Endothelial cell of hepatic sinusoid (primary cell): ENCODE data around the gene TLR6.

Experiments used
- in situ Hi-C: cut with HindIII; loops from 2 replicates; pipeline ENCODE4 v1.10.0; 2017; ENCODE audit warnings: low sequenced_read_pairs

The TLR6 gene

GRCh38 chr4:38869511-38869910 is 12.9 kb upstream of the TLR6 start:
- in situ Hi-C loops, result loop anchor here (5.0 kb wide), 1 partner anchor 87 kb away; the partner anchor contains the start of gene TLR10

DNA sequence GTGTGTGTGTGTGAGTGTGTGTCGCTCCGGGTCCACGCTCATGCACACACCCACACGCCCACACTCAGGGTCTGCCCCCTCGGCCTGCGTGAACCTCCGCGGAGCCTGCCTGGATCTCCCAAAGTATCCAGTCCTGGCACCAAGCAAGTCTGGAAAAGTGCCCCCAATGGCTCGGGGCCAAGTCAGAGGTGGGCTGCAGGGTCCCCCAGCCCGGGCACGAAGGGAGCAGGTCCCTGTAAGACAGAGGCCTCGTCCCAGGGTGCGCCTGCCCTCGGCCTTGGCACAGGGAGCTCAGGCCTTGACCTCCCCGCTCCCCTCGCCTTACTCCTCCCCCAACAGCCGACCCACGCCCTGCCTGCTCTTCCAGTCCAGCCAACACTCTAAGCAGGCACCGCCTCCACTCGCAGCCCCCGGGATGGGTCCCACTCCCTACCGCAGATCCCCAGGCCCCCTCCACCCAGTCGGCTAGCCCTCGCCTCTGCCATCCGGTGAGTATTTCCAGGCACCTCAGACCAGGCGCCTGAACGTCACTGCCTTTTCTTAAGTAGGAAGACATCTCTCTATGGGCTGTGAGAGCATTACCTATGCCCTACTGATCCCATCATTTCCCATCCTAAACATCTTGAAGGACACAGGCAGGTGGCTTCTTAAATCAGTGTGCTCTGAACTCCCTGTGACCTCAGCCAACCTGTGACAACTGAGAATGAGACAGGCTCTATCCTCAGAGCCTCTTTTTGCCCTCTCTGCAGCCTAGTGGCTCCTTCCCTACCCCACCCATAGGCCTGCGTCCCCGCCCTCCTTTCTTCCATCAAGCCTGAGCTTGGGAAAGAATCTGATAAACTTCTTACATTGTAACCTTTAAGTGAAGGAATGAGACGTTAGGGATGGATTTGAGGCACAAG is 11.7 kb upstream of the TLR6 start:
- in situ Hi-C loops, result loop anchor here (5.0 kb wide), 1 partner anchor 86 kb away; the partner anchor contains the start of gene TLR10

GRCh38 chr4:38867478-38868058 is 11.0 kb upstream of the TLR6 start, which contains the start of gene FAM114A1:
Gene FAM114A1, plus strand, starts transcription at chr4:38867806. Its CDS starts 10,273 bp downstream, at chr4:38878079.
- in situ Hi-C loops, result loop anchor here (5.0 kb wide), 1 partner anchor 85 kb away; the partner anchor contains the start of gene TLR10

DNA sequence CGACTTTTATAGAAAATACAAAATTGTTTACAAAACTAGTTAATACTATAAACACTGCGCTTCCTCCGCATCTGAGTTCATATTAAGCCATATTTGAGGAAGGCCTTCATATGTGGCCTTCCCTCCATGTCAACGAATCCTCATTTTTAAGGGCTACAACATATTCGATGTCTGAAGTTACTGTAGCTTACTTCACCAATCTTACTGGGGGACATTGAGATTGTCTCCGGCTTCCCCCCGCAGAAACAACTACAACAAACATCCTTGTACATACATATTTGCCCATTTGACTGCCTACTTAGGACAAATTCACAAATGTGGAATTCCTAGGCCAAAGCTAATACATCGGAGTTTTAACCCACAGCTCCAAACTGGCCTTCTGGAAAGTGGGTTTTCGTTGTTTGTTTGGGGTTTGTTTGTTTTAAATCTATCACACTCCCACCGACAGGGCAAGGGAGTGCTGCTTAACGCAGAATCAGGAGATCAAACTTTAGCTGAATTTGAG is 10.4 kb upstream of the TLR6 start:
- in situ Hi-C loops, result loop anchor here (5.0 kb wide), 1 partner anchor 85 kb away; the partner anchor contains the start of gene TLR10

DNA sequence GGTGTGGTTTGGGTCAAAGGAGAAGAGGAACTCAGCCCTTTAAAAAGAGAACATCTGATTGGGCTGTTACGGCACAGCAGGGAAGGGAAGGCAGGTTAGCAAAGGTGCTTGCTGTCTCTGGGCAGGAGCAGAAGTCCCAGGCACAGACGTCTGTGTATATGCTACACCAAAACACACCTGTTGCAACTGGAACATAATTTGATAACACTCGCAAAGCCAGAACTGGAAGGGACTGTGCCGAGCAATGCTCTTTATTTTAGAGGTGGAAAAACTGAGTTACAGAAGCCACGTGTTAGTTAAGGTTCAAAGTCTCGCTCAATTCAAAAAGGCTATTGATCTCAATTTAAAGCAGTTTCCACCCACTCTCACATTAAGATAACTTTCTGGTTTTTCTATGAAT is 8.8 kb upstream of the TLR6 start:
- in situ Hi-C loops, result loop anchor here (5.0 kb wide), 1 partner anchor 83 kb away; the partner anchor contains the start of gene TLR10

GRCh38 chr4:38861791-38862190 is 5.2 kb upstream of the TLR6 start:
- in situ Hi-C loops, result no loop called here

DNA sequence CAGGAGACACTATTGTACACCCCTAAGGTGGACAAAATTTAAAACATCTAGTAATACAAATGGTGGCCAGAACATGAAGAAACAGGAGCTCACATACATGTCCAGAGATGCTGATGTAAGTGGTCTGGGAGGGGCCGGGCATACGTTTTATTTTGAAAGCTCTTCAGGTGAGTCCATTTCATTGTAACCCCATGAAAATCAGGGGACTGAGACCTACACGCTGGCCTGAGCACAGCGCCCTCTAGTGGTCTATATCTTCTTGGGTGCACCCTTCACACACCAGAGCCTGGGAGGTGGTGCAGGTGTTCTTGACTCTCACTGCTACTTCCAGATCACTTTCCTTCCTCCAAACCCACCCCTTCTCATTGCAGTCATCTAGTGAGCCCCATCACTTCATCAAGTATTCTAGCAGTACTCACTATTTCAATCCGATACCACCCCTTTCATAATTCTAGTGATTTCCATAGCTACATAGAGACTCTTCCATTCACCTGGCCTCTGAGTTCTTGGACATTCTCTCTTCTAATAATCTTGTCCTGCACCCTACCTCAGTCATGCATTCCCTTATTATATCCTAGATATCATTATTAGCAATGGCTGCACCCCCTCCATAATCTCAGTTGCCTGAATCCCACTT is 4.3 kb upstream of the TLR6 start:
- in situ Hi-C loops, result no loop called here

DNA sequence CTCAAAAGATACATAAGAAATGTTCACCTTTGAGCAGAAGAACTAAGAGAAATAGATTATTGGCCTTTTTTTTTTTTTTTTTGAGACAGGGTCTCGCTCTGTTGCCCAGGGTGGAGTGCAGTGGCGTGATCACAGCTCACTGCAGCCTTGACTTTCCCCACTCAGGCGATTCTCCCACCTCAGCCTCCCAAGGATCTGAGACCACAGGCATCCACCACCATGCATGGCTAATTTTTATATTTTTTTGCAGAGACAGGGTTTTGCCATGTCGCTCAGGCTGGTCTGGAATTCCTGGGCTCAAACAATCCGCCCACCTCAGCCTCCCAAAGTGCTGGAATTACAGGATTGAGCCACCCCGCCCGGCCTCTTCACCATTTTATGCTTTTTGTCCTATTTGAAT is 2.9 kb upstream of the TLR6 start:
- in situ Hi-C loops, result no loop called here

DNA sequence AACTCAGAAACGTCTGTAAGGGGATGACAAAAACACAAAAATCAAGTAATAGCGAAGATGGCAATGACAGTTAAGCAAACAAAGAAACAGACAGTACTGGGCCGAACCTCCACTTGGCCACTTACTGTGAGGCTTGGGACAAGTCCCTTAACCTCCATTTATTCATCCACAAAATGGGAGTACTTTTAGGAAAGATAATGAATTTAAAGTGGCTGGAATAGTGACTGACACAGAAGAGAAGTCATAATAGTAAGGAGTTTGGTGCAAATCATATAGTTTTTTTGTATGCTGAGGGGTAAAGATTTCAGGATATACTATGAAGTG is 1.4 kb upstream of the TLR6 start:
- in situ Hi-C loops, result no loop called here

DNA sequence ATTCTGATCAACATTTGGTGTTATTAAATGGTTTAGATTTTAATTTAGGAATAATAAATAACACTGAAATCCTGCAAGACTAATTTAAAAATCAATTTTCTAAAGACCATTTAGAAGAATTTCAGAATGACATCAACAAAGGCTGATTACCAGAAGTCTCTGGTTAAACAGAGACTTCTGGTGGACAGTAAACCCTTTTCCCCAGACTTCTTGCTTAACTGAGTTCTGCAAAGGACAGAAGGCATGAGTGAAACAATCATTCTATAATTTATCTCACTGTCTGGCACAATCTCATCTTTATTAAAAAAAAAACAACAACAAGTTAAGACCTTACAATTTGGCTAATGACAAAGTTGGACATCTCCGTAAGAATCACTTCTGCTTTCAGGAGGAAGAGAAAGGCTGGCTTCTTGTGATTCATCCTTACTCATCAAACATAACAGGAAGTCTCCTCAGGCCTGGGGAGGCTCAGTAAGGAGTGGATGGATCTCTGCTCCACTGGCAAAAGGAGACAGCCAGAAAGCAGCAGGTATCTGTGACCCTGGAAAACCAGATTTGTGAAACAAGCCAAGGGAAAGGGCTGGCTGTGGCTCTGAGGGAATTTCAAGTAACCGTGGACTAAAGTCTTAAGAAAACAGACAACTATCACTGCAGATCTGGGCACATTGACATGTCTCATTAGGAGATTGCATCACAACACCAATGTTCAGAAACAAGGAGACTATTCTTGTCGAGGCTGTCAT is 908 bp upstream of the TLR6 start:
- in situ Hi-C loops, result no loop called here

- in situ Hi-C loops, result no loop called here
Measured at GRCh38 chr4:38856046-38856445, 571 bp downstream of the TLR6 start.

DNA sequence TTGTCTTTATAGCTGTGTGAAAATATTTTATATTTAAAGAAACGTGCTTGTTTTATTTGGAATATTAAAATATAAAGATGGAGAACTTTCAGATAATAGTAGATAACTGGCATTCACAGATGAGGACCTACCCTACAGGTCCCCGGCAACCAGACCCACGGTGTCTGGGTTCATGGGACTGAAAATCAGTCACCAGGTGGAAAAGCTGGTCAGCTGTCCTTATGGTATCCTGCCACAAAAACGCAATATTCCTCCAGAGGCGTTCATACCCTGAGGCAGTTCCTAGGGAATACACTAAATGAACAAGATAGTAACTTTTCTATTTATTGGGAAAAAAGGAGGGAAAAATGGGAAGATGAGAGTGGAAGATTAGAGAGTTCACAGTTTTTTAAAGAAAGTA is 1.2 kb downstream of the TLR6 start:
- in situ Hi-C loops, result no loop called here

DNA sequence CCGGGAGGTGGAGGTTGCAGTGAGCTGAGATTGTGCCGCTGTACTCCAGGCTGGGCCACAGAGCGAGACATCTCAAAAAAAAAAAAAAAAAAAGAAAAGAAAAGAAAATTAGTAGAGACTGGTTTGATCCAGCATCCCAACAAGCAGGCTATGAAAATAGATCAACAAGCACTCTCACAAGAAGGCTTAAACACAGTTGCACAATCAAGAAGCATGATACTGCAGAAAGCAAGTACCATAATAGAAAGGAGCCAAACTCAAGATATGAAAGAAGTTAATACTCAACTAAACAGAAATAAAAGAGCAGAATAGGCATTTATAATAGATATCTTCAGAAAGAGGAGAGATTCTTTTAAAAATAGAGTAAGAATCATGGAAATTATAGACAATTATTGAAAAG is 10.6 kb downstream of the TLR6 start:
- in situ Hi-C loops, result no loop called here

DNA sequence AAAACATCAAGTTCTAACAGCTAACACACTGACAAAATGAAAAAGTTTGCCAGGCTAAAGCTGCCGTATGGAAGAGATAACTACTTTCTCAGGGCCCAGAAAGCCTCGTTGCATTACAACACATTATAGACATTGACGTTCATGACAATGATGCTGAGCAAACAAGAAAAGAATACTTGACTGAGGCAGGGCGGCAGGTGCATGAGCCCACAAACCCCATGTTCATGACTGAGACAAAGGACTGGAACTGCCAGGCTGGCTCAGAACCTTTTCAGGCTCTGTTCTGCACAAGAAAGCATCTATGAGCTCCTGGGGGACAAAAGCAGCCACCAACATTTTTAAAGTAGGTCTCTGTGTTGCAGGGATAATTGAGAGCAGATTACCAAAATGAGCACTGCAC is 13.6 kb downstream of the TLR6 start:
- in situ Hi-C loops, result no loop called here

GRCh38 chr4:38837849-38838248 is 18.8 kb downstream of the TLR6 start:
- in situ Hi-C loops, result no loop called here

DNA sequence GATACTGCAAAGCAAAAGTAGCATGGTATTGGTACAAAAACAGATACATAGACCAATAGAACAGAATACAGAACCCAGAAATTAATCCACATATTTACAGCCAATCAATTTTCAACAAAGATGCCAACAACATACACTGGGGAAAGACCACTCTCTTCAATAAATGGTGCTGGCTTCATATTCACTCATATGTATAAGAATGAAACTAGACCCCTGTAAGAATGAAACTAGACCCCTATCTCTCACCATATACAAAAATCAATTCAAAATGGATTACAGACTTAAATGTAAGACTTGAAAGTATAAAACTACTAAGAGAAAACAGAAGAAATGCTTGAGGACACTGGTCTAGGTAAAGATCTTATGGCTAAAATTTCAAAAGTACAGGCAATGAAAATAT is 19.3 kb downstream of the TLR6 start:
- in situ Hi-C loops, result no loop called here

DNA sequence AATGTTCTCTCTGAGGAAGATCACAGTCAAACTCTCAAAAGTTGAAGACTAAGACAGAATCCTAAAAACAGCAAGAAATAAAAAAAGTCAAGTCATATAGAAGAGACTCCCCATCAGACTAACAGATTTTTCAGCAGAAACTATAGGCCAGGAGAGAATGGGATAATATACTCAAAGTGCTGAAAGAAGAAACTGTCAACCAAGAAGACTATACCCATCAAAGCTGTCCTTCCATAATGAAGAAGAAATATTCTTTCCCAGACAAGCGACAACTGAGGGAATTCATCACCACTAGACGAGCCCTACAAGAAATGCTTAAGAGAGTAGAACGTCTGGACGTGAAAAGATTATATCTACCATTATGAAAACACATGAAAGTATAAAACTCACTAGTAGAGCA is 22.0 kb downstream of the TLR6 start:
- in situ Hi-C loops, result no loop called here

DNA sequence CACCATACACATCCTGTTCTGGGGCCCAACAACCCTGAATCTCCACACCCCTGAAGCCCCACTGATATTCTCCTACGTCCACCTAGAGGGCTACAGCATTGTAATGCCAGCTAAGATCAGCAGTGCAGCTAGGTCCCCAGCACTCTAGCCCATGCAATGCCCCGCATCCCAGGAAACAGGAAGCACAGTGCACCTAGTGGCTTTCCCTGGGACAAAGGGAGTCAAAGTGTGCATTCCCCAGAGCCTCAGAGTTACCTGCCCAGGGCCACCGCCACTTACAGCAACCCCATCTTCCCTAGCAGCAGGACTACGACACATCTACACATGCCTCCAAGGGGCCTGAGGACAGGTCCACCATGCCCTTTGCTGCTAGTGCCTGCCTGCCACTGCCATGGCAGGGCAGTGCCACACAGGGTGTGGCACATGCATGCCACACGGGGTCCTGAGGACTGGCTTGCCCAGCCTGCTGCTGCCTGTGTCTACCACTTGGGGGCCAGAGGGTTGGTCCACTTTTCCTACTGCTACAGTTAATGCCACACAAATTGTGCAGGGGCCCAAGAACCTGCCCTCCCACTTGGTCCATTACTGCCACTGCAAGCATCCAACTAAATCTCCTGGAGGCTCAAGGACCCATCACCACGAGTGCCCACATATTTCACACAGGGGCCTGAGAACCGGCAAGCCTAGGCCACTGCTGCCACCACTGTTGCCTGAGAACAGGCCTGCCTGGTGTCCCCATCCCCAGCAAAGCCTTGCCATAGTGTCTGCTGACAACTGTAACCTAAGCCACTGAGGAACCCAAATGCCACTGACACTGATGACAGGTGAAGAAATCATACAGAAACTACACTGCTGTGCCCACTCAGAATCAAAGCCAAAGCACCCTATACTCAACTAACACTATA is 23.7 kb downstream of the TLR6 start:
- in situ Hi-C loops, result no loop called here

- in situ Hi-C loops, result no loop called here
Measured at GRCh38 chr4:38832206-38832605, 24.4 kb downstream of the TLR6 start.

DNA sequence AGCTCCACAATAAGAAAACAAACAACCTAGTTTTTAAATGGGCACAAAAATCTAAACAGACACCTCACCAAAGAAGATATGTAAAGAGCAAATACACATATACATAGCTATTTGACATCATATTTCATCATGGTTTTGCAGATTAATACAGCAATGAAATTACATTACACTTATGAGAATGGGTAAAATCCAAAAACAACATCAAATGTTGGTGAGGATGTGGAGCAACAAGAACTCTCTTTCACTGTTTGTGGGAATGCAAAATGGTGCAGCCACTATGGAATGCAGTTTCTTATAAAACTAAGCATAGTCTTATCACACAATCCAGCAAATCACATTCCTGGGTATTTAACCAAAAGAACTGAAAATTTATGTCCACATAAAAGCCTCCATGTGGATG is 25.0 kb downstream of the TLR6 start:
- in situ Hi-C loops, result no loop called here
